ENCODE measurements around the gene PHLDB2.

DNA sequence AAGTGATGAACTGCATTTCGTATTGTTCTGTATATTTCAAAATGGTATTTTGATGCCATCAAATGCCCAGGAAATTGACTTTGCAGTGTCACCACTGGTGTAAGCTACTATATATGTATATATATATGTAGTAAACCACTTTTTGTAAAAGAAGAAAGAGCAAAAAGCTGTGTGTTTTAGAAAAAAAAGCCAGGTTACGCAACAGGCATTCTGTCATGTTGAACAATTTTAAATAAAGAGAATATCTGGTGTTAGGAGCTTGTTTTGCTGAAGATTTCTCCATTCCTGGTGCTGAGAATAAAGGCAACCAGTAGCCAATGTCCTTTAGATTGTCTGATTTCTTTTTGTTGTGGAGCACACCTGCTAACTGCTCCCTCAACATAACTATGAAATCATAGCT is 116.1 kb downstream of the PHLDB2 start:
- TF ChIP-seq SUZ12 (IDR thresholded peaks at IDR 0.05; ENCODE audit: extremely low read depth, insufficient read depth, insufficient read length) (no peak), YY1 (IDR thresholded peaks at IDR 0.05; ENCODE audit: insufficient read depth, insufficient read length) (no peak), ZNF274 (IDR thresholded peaks at IDR 0.05; ENCODE audit: low read depth, low read length) (no peak)
